ENCODE measurements around the gene RNU7-1. TPM values are rescaled to one million over a fixed set of nuclear protein-coding genes. Genes with fewer than 3 reads are reported as not detected.

RNU7-1 gene
- total and polyA plus RNA-seq, 10 of the 15 experiments (the other 5 are each of a cell fraction or from before 2014, with no cell fraction given): not detected

- TF ChIP-seq BCLAF1 (IDR thresholded peaks at IDR 0.05) (no peak), ZNF217 (IDR thresholded peaks at IDR 0.05) (no peak), PKNOX1 (IDR thresholded peaks at IDR 0.05) (peak; percentile 74), BACH1 (IDR thresholded peaks at IDR 0.05; ENCODE audit: borderline replicate concordance) (0 out of 2 replicates have a peak, but pooled peaks have one; percentile 29), SMARCA5 (IDR thresholded peaks at IDR 0.05) (no peak), MEF2A (IDR thresholded peaks at IDR 0.05; ENCODE audit: insufficient read depth, low read depth, low read length) (no peak), CBX3 (IDR thresholded peaks at IDR 0.05; ENCODE audit: borderline replicate concordance, low read depth) (no peak), MAX (IDR thresholded peaks at IDR 0.05; ENCODE audit: low read depth, low read length) (no peak), HDAC2 (IDR thresholded peaks at IDR 0.05) (no peak), EGR1 (IDR thresholded peaks at IDR 0.05; ENCODE audit: borderline replicate concordance in 1 of 2, low read depth in 2 of 2, low read length in 2 of 2) (no peak), ZNF592 (IDR thresholded peaks at IDR 0.05) (no peak), STAT1 (conservative IDR thresholded peaks at IDR 0.05) (no peak; the same call in 1 of the 2 replicates), SKIL (IDR thresholded peaks at IDR 0.05; ENCODE audit: low read depth, poor library complexity, severe bottlenecking) (no peak), E2F8 (IDR thresholded peaks at IDR 0.05; ENCODE audit: low read depth, partially characterized antibody) (peak; percentile 65)
These were observed 39.0 kb upstream of the RNU7-1 start, which contains the start of gene LRRC23 (continued) for GRCh38 chr12:6904280-6905276.

Measured in GM12878 (cell line).